Endodermal cell (in vitro differentiated cells): ENCODE results near the gene ADAMTS12. TPM values are rescaled to one million over a fixed set of nuclear protein-coding genes. Genes with fewer than 3 reads are reported as not detected.

Experiments used
- DNase-seq: peaks from one replicate; pipeline ENCODE4 v3.0.0-alpha.2; 2017
- H3K27ac ChIP-seq: 2 replicates; pipeline ENCODE4 v1.5.1; 2013; ENCODE audit warnings: mild to moderate bottlenecking, low read depth, low read length, moderate library complexity
- H3K27me3 ChIP-seq: 2 replicates; pipeline ENCODE4 v1.6.1; 2013; ENCODE audit warnings: mild to moderate bottlenecking, low read length, moderate library complexity; ENCODE audit not compliant: insufficient read depth, control insufficient read depth, poor library complexity, severe bottlenecking
- H3K36me3 ChIP-seq: 2 replicates; pipeline ENCODE4 v1.7.0; 2013; ENCODE audit warnings: mild to moderate bottlenecking, low read length, moderate library complexity; ENCODE audit not compliant: control insufficient read depth, insufficient read depth
- H3K4me1 ChIP-seq: one replicate; pipeline ENCODE4 v1.7.0; 2013; ENCODE audit warnings: low read length; ENCODE audit not compliant: control insufficient read depth, insufficient read depth
- H3K4me3 ChIP-seq: 2 replicates; pipeline ENCODE4 v1.5.1; 2013; ENCODE audit warnings: mild to moderate bottlenecking, low read length, moderate library complexity
- H3K9ac ChIP-seq: 2 replicates; pipeline ENCODE4 v1.6.1; 2013; ENCODE audit warnings: mild to moderate bottlenecking, low read length, moderate library complexity; ENCODE audit not compliant: poor library complexity, severe bottlenecking; ENCODE audit errors: extremely low read depth
- H3K9me3 ChIP-seq: 2 replicates; pipeline ENCODE4 v1.6.1; 2013; ENCODE audit warnings: mild to moderate bottlenecking, low read length, moderate library complexity; ENCODE audit not compliant: control insufficient read depth
- H3K27ac Mint-ChIP-seq: 2 replicates; pipeline ENCODE4 v1.8.0; 2020; ENCODE audit warnings: mixed read lengths
- H3K27me3 Mint-ChIP-seq: 2 replicates; pipeline ENCODE4 v1.8.0; 2021; ENCODE audit warnings: mild to moderate bottlenecking, mixed read lengths; ENCODE audit not compliant: insufficient read depth
- H3K36me3 Mint-ChIP-seq: 2 replicates; pipeline ENCODE4 v1.8.0; 2020; ENCODE audit warnings: low read depth, mixed read lengths
- H3K4me1 Mint-ChIP-seq: 2 replicates; pipeline ENCODE4 v1.8.0; 2020; ENCODE audit warnings: mixed read lengths
- H3K4me3 Mint-ChIP-seq: 2 replicates; pipeline ENCODE4 v1.8.0; 2020; ENCODE audit warnings: mild to moderate bottlenecking, moderate library complexity, mixed read lengths
- H3K9me3 Mint-ChIP-seq: 2 replicates; pipeline ENCODE4 v1.8.0; 2020; ENCODE audit warnings: mild to moderate bottlenecking, mixed read lengths
- CTCF ChIP-seq: fragments of 200-600 bp; sonication (generic); conservative IDR thresholded peaks from 2 replicates; pipeline ENCODE4 v1.5.0; 2021; ENCODE audit warnings: antibody characterized with exemption, mild to moderate bottlenecking
- WGBS, 2 experiments: methylation state at CpG; one replicate each; pipeline versions ENCODE4 v1.1.5 to v1.1.7; 2013; ENCODE audit warnings: missing lambda C conversion rate in 2 of 2, mixed read lengths in 1 of 2; ENCODE audit not compliant: insufficient coverage in 1 of 2, insufficient read length in 1 of 2; 5-methylcytosine and 5-hydroxymethylcytosine counted together
- total RNA-seq, 2 donors: library from RNA; stranded (reverse); fragmentation: NEBNext Ultra II Directional in 1 of 2; extraction: Animal tissue kit (Norgen Biotek cat#: 25700) in 1 of 2; gene quantifications; 2 replicates in 1 of 2; 3 replicates in 1 of 2; pipeline ENCODE4 v1.2.1, GENCODE V29; 2021

Gene ADAMTS12
- total RNA-seq, 2 donors from 2014 or later, result 80.2 to 123 TPM

DNA sequence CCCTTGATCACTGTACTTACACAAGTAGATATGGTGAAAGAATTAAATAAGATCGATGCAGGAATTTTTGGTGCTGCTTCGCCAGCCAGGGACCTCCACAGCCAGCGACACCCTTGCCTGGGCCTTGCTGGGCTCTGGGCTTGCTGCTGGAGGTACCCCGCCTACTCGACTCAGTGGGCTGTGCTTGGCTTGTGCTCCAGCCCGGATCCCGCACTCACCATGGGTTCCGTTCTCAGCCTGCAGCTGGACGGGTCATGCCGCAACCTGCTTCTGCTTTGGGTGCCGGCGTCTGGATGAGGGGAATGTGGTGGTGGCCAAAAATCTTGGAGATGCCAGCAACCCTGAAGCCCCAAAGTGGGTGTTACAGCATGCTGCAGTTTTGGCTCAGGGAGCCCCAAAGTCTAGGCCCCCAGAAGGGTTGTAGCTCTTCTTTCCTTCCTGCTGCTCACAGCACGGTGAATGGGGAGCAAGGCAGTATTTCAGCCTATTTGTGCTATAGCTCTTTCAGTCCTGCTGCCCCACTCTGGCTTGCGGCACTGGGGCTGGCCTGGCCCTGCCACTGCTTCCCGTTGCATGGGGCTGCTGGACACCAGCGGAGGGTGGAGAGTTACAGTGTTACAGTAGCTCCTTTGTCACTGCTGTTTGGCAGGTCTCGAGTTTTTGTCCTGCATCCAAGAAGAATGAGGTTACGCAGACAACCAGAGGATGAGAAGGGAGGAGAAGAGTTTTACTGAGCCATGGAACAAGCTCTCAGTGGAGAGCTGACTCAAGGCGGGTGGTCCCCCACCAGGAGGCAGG, 403.0 kb downstream of the ADAMTS12 start:
- no peaks in the 10 kb centered on the region for H3K36me3 ChIP-seq
- Mint-ChIP-seq H3K36me3 (peaks cover 3% of the 10 kb centered on the region), H3K4me1 (peaks cover 24% of the 10 kb centered on the region), H3K27ac (peak overlapping the region; percentile 49), H3K9me3 (peaks cover 14% of the 10 kb centered on the region), H3K27me3 (no peaks in the 10 kb centered on the region), H3K4me3 (no peak overlapping the region)
- no peak overlapping the region for H3K27ac ChIP-seq
- H3K4me1 ChIP-seq, result no peaks in the 10 kb centered on the region
- no peak overlapping the region for H3K9ac ChIP-seq
- TF ChIP-seq CTCF, result no peak
- WGBS, 2 experiments, result 95 to 100% methylated on average over 7 to 19 of the region's 19 CpGs
- peak overlapping the region; percentile 28 for H3K4me3 ChIP-seq
- peak; percentile 68 for DNase-seq
- peaks cover 32% of the 10 kb centered on the region for H3K9me3 ChIP-seq
- no peaks in the 10 kb centered on the region for H3K27me3 ChIP-seq

GRCh38 chr5:33487236-33487635, 404.6 kb downstream of the ADAMTS12 start:
- WGBS, 2 experiments, result 93 to 100% methylated on average over 1 to 3 of the region's 3 CpGs
- TF ChIP-seq CTCF, result no peak
- Mint-ChIP-seq H3K9me3 (peaks cover 14% of the 10 kb centered on the region), H3K27ac (no peak overlapping the region), H3K4me1 (peaks cover 35% of the 10 kb centered on the region), H3K4me3 (no peak overlapping the region), H3K36me3 (peaks cover 3% of the 10 kb centered on the region), H3K27me3 (no peaks in the 10 kb centered on the region)
- Histone ChIP-seq H3K27ac (no peak overlapping the region), H3K9me3 (peaks cover 32% of the 10 kb centered on the region), H3K4me1 (peaks cover 8% of the 10 kb centered on the region), H3K9ac (no peak overlapping the region), H3K36me3 (no peaks in the 10 kb centered on the region), H3K4me3 (peak overlapping the region; percentile 55), H3K27me3 (no peaks in the 10 kb centered on the region)
- DNase-seq, result no peak

DNA sequence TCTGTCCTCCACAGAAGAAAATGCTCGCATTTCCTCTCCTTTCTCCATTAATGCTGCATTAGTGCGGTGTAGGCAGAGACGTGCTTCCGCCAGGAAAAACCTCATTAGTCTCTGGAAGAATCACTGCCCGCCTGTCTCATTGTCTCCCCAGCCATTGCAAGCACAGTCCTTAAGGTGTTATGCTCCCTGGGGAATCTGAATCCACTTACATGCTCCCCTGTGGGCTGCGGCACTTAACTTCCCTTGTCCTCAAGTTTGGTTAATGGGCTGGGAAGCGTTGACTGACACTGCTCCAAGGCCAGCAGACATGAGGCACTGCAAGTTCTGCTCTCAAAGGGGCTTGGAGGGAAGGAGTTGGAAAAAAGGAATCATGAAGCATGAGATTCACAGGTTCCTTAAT, 409.5 kb downstream of the ADAMTS12 start:
- Mint-ChIP-seq H3K36me3 (peaks cover 18% of the 10 kb centered on the region), H3K27me3 (no peaks in the 10 kb centered on the region), H3K27ac (peak overlapping the region; percentile 66), H3K9me3 (no peaks in the 10 kb centered on the region), H3K4me3 (no peak overlapping the region), H3K4me1 (peaks cover 25% of the 10 kb centered on the region)
- no peaks in the 10 kb centered on the region for H3K27me3 ChIP-seq
- peak overlapping the region; percentile 17 for H3K9ac ChIP-seq
- WGBS, 2 experiments, result 31 to 60% methylated on average over 7 of the region's 7 CpGs
- DNase-seq, result peak; percentile 92
- H3K9me3 ChIP-seq, result peaks cover 3% of the 10 kb centered on the region
- H3K27ac ChIP-seq, result no peak overlapping the region
- no peak for TF ChIP-seq CTCF
- peaks cover 8% of the 10 kb centered on the region for H3K4me1 ChIP-seq
- H3K4me3 ChIP-seq, result no peak overlapping the region
- peaks cover under 1% of the 10 kb centered on the region for H3K36me3 ChIP-seq
